GM23338 (cell line): ENCODE results near the gene NUP54. TPM values are rescaled to one million over a fixed set of nuclear protein-coding genes. Genes with fewer than 3 reads are reported as not detected.

ENCODE experiments used
- ATAC-seq: fragments of 200-7000 bp; cut with Tn5 transposase; 3 replicates; pipeline ENCODE4 v1.9.1; 2020
- DNase-seq: peaks from one replicate; pipeline ENCODE4 v3.0.0-alpha.2; 2015; ENCODE audit warnings: low spot score
- H2AFZ ChIP-seq: fragments of 200-600 bp; sonication (generic); 2 replicates; pipeline ENCODE4 v1.8.0; 2016; ENCODE audit warnings: antibody characterized with exemption, mild to moderate bottlenecking, moderate library complexity
- H3F3A ChIP-seq: fragments of 200-600 bp; sonication (generic); replicated peaks from 2 replicates; pipeline ENCODE4 v1.8.0; 2017; ENCODE audit warnings: antibody characterized with exemption, mixed run types, low read depth
- H3K27ac ChIP-seq: fragments of 200-600 bp; sonication (generic); 2 replicates; pipeline ENCODE4 v1.6.1; 2016; ENCODE audit warnings: low read depth
- H3K27me3 ChIP-seq: fragments of 200-600 bp; sonication (generic); 2 replicates; pipeline ENCODE4 v1.8.0; 2016; ENCODE audit warnings: mild to moderate bottlenecking, mixed run types, moderate library complexity; ENCODE audit not compliant: insufficient read depth
- H3K36me3 ChIP-seq: fragments of 200-600 bp; sonication (generic); 2 replicates; pipeline ENCODE4 v1.8.0; 2016; ENCODE audit warnings: mild to moderate bottlenecking; ENCODE audit not compliant: insufficient read depth
- H3K4me1 ChIP-seq: fragments of 200-600 bp; sonication (generic); 2 replicates; pipeline ENCODE4 v1.8.0; 2016; ENCODE audit warnings: mild to moderate bottlenecking, moderate library complexity; ENCODE audit not compliant: insufficient read depth
- H3K4me2 ChIP-seq: fragments of 200-600 bp; sonication (generic); 2 replicates; pipeline ENCODE4 v1.7.1; 2017; ENCODE audit warnings: mixed run types
- H3K4me3 ChIP-seq: fragments of 200-600 bp; sonication (generic); 2 replicates; pipeline ENCODE4 v1.6.1; 2016; ENCODE audit warnings: mixed run types
- H3K79me2 ChIP-seq: fragments of 200-600 bp; sonication (generic); replicated peaks from 2 replicates; pipeline ENCODE4 v1.8.0; 2017; ENCODE audit warnings: mild to moderate bottlenecking; ENCODE audit not compliant: insufficient read depth
- H3K9me2 ChIP-seq: fragments of 200-600 bp; sonication (generic); 2 replicates; pipeline ENCODE4 v1.8.0; 2017; ENCODE audit not compliant: insufficient read depth
- H4K20me1 ChIP-seq: fragments of 200-600 bp; sonication (generic); replicated peaks from 2 replicates; pipeline ENCODE4 v1.8.0; 2017; ENCODE audit warnings: mild to moderate bottlenecking; ENCODE audit not compliant: insufficient read depth
- H3K27ac Mint-ChIP-seq: 2 replicates; pipeline ENCODE4 v1.8.0; 2020; ENCODE audit warnings: inconsistent platforms, mild to moderate bottlenecking, moderate library complexity, mixed read lengths
- H3K27me3 Mint-ChIP-seq: 3 replicates; pipeline ENCODE4 v1.8.0; 2022; ENCODE audit warnings: low read depth, mild to moderate bottlenecking, moderate library complexity, mixed read lengths, inconsistent platforms; ENCODE audit not compliant: insufficient read depth, poor library complexity
- H3K36me3 Mint-ChIP-seq: 3 replicates; pipeline ENCODE4 v1.8.0; 2021; ENCODE audit warnings: low read depth, mild to moderate bottlenecking, inconsistent platforms, moderate library complexity, mixed read lengths
- H3K4me1 Mint-ChIP-seq: 3 replicates; pipeline ENCODE4 v1.8.0; 2020; ENCODE audit warnings: mild to moderate bottlenecking, inconsistent platforms, mixed read lengths
- H3K4me3 Mint-ChIP-seq: 3 replicates; pipeline ENCODE4 v1.8.0; 2021; ENCODE audit warnings: moderate library complexity, mild to moderate bottlenecking, inconsistent platforms, mixed read lengths
- H3K9me3 Mint-ChIP-seq: 3 replicates; pipeline ENCODE4 v1.8.0; 2020; ENCODE audit warnings: moderate library complexity, mild to moderate bottlenecking, inconsistent platforms, mixed read lengths
- CREB1 ChIP-seq: fragments of 250-450 bp; sonication (Bioruptor Pico); IDR thresholded peaks from 2 replicates; pipeline ENCODE4 v1.5.0; 2020; ENCODE audit warnings: low read depth, mild to moderate bottlenecking, moderate library complexity
- CTCF ChIP-seq, 2 experiments: fragments of 200-600 bp in 1 of 2; sonication (generic) in 1 of 2; conservative IDR thresholded peaks; 2 replicates each; pipeline versions ENCODE4 v1.5.1 to v1.6.1; 2016 to 2017; ENCODE audit warnings: antibody characterized with exemption in 2 of 2, low read depth in 2 of 2, mild to moderate bottlenecking in 2 of 2, moderate library complexity in 1 of 2
- EZH2 ChIP-seq: fragments of 200-600 bp; sonication (generic); IDR thresholded peaks from one replicate; pipeline ENCODE4 v1.8.0; 2017; ENCODE audit warnings: antibody characterized with exemption, mild to moderate bottlenecking, low read depth; ENCODE audit not compliant: unreplicated experiment
- JUNB ChIP-seq: IDR thresholded peaks from one replicate; pipeline ENCODE4 v1.6.1; 2016; ENCODE audit warnings: antibody characterized with exemption; ENCODE audit not compliant: unreplicated experiment
- NANOG ChIP-seq: IDR thresholded peaks from 2 replicates; pipeline ENCODE4 v1.6.1; 2016; ENCODE audit warnings: antibody characterized with exemption, borderline replicate concordance
- POLR2AphosphoS5 ChIP-seq: IDR thresholded peaks from 2 replicates; pipeline ENCODE4 v1.6.1; 2016; ENCODE audit warnings: antibody characterized with exemption, low read depth
- STAT1 ChIP-seq: IDR thresholded peaks from one replicate; pipeline ENCODE4 v1.6.1; 2016; ENCODE audit warnings: antibody characterized with exemption; ENCODE audit not compliant: unreplicated experiment
- ZNF114 ChIP-seq: fragments of 250-450 bp; sonication (Bioruptor Pico); IDR thresholded peaks from 2 replicates; pipeline ENCODE4 v1.5.0; 2020; ENCODE audit warnings: mild to moderate bottlenecking, moderate library complexity
- polyA plus RNA-seq: library from polyadenylated mRNA; unstranded; fragments of >200 nt; fragmentation: Nextera tagmentation; extraction: Ambion mirVana; gene quantifications from 2 replicates; pipeline ENCODE4 v1.2.1, GENCODE V29; 2016
- total RNA-seq: library from RNA; depleted of rRNA; stranded (reverse); fragments of >200 nt; shearing (Covaris generic); gene quantifications from 2 replicates; pipeline ENCODE4 v1.2.3, GENCODE V29; 2014
- TF ChIP-seq, protein P1 (sequence below): fragments of 250-450 bp; sonication (Bioruptor Pico); IDR thresholded peaks from 2 replicates; pipeline ENCODE4 v1.5.0; 2020; ENCODE audit warnings: mild to moderate bottlenecking, moderate library complexity
- TF ChIP-seq, protein P2 (sequence below): IDR thresholded peaks from 2 replicates; pipeline ENCODE4 v1.6.1; 2016; ENCODE audit warnings: antibody characterized with exemption

NUP54 gene
- total and polyA plus RNA-seq, 2 experiments from 2014 or later = 97.8 to 118 TPM

DNA sequence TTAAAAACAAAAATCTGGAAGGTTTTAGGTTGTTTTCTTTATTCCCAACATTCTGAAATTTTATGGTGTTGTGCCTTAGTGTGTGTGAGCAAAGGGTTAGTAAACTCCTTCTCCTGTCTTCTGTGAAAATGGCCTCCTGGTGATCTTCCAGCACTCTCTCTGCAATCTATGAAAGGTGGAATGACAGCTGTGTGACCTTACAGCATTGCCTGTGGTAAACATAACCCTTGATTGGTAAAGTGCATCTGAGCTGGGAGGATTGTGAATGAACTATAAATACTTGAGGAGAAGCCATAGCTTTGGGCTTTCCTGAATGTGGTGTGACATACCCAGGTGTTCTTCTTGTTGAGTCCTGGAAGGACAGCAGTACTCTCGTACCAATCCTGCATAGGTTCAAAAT, 63.7 kb downstream of the NUP54 start (continued):
- TF ChIP-seq, protein P1, sequence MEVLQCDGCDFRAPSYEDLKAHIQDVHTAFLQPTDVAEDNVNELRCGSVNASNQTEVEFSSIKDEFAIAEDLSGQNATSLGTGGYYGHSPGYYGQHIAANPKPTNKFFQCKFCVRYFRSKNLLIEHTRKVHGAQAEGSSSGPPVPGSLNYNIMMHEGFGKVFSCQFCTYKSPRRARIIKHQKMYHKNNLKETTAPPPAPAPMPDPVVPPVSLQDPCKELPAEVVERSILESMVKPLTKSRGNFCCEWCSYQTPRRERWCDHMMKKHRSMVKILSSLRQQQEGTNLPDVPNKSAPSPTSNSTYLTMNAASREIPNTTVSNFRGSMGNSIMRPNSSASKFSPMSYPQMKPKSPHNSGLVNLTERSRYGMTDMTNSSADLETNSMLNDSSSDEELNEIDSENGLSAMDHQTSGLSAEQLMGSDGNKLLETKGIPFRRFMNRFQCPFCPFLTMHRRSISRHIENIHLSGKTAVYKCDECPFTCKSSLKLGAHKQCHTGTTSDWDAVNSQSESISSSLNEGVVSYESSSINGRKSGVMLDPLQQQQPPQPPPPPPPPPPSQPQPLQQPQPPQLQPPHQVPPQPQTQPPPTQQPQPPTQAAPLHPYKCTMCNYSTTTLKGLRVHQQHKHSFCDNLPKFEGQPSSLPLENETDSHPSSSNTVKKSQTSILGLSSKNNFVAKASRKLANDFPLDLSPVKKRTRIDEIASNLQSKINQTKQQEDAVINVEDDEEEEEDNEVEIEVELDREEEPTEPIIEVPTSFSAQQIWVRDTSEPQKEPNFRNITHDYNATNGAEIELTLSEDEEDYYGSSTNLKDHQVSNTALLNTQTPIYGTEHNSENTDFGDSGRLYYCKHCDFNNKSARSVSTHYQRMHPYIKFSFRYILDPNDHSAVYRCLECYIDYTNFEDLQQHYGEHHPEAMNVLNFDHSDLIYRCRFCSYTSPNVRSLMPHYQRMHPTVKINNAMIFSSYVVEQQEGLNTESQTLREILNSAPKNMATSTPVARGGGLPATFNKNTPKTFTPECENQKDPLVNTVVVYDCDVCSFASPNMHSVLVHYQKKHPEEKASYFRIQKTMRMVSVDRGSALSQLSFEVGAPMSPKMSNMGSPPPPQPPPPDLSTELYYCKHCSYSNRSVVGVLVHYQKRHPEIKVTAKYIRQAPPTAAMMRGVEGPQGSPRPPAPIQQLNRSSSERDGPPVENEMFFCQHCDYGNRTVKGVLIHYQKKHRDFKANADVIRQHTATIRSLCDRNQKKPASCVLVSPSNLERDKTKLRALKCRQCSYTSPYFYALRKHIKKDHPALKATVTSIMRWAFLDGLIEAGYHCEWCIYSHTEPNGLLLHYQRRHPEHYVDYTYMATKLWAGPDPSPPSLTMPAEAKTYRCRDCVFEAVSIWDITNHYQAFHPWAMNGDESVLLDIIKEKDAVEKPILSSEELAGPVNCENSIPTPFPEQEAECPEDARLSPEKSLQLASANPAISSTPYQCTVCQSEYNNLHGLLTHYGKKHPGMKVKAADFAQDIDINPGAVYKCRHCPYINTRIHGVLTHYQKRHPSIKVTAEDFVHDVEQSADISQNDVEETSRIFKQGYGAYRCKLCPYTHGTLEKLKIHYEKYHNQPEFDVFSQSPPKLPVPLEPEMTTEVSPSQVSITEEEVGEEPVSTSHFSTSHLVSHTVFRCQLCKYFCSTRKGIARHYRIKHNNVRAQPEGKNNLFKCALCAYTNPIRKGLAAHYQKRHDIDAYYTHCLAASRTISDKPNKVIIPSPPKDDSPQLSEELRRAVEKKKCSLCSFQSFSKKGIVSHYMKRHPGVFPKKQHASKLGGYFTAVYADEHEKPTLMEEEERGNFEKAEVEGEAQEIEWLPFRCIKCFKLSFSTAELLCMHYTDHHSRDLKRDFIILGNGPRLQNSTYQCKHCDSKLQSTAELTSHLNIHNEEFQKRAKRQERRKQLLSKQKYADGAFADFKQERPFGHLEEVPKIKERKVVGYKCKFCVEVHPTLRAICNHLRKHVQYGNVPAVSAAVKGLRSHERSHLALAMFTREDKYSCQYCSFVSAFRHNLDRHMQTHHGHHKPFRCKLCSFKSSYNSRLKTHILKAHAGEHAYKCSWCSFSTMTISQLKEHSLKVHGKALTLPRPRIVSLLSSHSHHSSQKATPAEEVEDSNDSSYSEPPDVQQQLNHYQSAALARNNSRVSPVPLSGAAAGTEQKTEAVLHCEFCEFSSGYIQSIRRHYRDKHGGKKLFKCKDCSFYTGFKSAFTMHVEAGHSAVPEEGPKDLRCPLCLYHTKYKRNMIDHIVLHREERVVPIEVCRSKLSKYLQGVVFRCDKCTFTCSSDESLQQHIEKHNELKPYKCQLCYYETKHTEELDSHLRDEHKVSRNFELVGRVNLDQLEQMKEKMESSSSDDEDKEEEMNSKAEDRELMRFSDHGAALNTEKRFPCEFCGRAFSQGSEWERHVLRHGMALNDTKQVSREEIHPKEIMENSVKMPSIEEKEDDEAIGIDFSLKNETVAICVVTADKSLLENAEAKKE (CRISPR knock-in tag) = no peak
- no peak for TF ChIP-seq JUNB
- no peak for TF ChIP-seq CREB1 (CRISPR knock-in tag)
- no peak for TF ChIP-seq NANOG
- TF ChIP-seq POLR2AphosphoS5 = no peak
- no peak for TF ChIP-seq ZNF114 (CRISPR knock-in tag)
- TF ChIP-seq, protein P2, sequence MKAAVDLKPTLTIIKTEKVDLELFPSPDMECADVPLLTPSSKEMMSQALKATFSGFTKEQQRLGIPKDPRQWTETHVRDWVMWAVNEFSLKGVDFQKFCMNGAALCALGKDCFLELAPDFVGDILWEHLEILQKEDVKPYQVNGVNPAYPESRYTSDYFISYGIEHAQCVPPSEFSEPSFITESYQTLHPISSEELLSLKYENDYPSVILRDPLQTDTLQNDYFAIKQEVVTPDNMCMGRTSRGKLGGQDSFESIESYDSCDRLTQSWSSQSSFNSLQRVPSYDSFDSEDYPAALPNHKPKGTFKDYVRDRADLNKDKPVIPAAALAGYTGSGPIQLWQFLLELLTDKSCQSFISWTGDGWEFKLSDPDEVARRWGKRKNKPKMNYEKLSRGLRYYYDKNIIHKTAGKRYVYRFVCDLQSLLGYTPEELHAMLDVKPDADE = no peak

DNA sequence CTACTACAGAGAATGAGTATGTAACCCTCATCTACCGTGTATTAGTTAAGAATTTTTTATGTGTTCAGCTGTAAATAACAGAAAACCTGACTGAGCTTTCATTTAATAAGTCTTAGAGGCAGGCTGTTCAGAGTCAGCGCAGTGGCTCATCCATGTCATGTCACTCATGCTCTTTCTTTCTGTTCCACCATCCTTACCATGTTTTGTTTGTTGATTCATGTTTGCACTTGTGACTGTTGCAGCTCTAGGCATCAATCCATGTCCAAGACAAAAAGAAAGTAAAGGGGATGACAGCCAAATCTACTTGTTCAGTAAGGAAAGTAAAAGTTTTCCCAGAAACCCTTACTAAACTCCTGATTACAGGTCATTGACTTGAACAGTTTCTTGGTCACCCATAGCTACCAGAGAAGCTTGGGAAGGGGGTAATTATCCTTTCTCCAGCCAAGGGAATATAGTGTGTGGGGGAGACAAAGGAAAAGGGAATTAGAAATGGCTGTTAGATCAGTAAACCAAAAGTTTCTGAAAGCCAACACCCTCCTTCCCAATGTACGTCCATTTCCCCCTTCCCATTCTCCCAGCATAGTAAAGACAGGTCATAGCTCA, 64.7 kb downstream of the NUP54 start:
- DNase-seq = no peak
- H3K9me3 Mint-ChIP-seq = no peaks in the 10 kb centered on the region

More for the DNA sequence above, 64.7 kb downstream of the NUP54 start:
- no peaks in the 10 kb centered on the region for H3K4me1 ChIP-seq
- H3K27ac ChIP-seq = no peak overlapping the region
- no peaks in the 10 kb centered on the region for H3K36me3 ChIP-seq
- peaks cover 3% of the 10 kb centered on the region for H3K4me1 Mint-ChIP-seq
- H3K27ac Mint-ChIP-seq = no peak overlapping the region
- no peak overlapping the region for H2AFZ ChIP-seq
- H3F3A ChIP-seq = no peaks in the 10 kb centered on the region
- no peaks in the 10 kb centered on the region for H3K36me3 Mint-ChIP-seq
- H3K4me2 ChIP-seq = no peak overlapping the region
- H3K4me3 ChIP-seq = no peak overlapping the region
- no peak for ATAC-seq
- TF ChIP-seq, protein P2 = no peak
- TF ChIP-seq ZNF114 (CRISPR knock-in tag) (no peak), CTCF (conservative IDR thresholded peaks at IDR 0.05; ENCODE audit: low read depth in 2 of 2) (no peak), EZH2 (no peak), STAT1 (no peak)
- H3K27me3 ChIP-seq = no peaks in the 10 kb centered on the region
- H4K20me1 ChIP-seq = no peaks in the 10 kb centered on the region
- H3K4me3 Mint-ChIP-seq = no peak overlapping the region
- peaks cover 2% of the 10 kb centered on the region for H3K27me3 Mint-ChIP-seq
- H3K79me2 ChIP-seq = no peaks in the 10 kb centered on the region
- H3K9me2 ChIP-seq = peaks cover 4% of the 10 kb centered on the region; the same call in 1 of the 2 replicates
